GM19324 (cell line): Measurements from ENCODE around the gene GMEB1.
"Not testable (repeated sequence)": the region's sequence is repeated elsewhere in the genome, so short reads cannot be mapped to it uniquely, and the experiment has no call there.

Experiments
- ATAC-seq: cut with Tn5 transposase; IDR thresholded peaks from one replicate; pipeline ENCODE4 v1.9.1; 2021; ENCODE audit warnings: mild to moderate bottlenecking, moderate library complexity; ENCODE audit not compliant: unreplicated experiment, low FRiP score

Gene GMEB1

GRCh38 chr1:28668191-28668955, at the start of gene GMEB1:
GMEB1 (plus strand) TSS chr1:28668784; CDS start chr1:28683613, 14,829 bp downstream.
- ATAC-seq, result peak; percentile 86

- ATAC-seq, result no peak
These were observed 36.9 kb upstream of the GMEB1 start for GRCh38 chr1:28631713-28632112.

GRCh38 chr1:28632560-28632959, 36.0 kb upstream of the GMEB1 start:
- ATAC-seq, result no peak

- ATAC-seq, result no peak
These were observed 27.8 kb upstream of the GMEB1 start for GRCh38 chr1:28640766-28641165.

- no peak for ATAC-seq
These were observed 26.3 kb upstream of the GMEB1 start for GRCh38 chr1:28642056-28642846.

- ATAC-seq, result peak; percentile 81
These were observed 25.5 kb upstream of the GMEB1 start, which contains the start of gene TAF12 for GRCh38 chr1:28642847-28643635. TAF12 (minus strand) TSS chr1:28643067; CDS start chr1:28622081, 20,986 bp downstream.

GRCh38 chr1:28644494-28644893, 24.1 kb upstream of the GMEB1 start:
- ATAC-seq, result no peak

- not testable (repeated sequence) for ATAC-seq
These were observed 23.2 kb upstream of the GMEB1 start for GRCh38 chr1:28645406-28645805.

GRCh38 chr1:28646040-28646439, 22.5 kb upstream of the GMEB1 start:
- ATAC-seq, result no peak

- ATAC-seq, result peak; percentile 83
These were observed 20.5 kb upstream of the GMEB1 start for GRCh38 chr1:28648008-28648473.

GRCh38 chr1:28648474-28649198, 19.9 kb upstream of the GMEB1 start, which contains the start of gene RNU11:
RNU11 (plus strand) TSS chr1:28648600.
- peak; percentile 69 for ATAC-seq

GRCh38 chr1:28653063-28653462, 15.5 kb upstream of the GMEB1 start:
- not testable (repeated sequence) for ATAC-seq

GRCh38 chr1:28653870-28654269, 14.7 kb upstream of the GMEB1 start:
- ATAC-seq, result not testable (repeated sequence)

GRCh38 chr1:28655448-28656311, 12.9 kb upstream of the GMEB1 start:
- not testable (repeated sequence) for ATAC-seq

- no peak for ATAC-seq
These were observed 12.2 kb upstream of the GMEB1 start for GRCh38 chr1:28656335-28656734.

- ATAC-seq, result no peak
These were observed 4.6 kb upstream of the GMEB1 start for GRCh38 chr1:28663871-28664470.

- ATAC-seq, result no peak
These were observed 1.8 kb upstream of the GMEB1 start for GRCh38 chr1:28666806-28667205.

GRCh38 chr1:28668956-28669723, 556 bp downstream of the GMEB1 start:
- ATAC-seq, result peak; percentile 80
